Activated naive CD8-positive, alpha-beta T cell treated with anti-CD3 and anti-CD28 coated beads, Interleukin-2, amount 50 U/mL, for 24 hours (primary cell): ENCODE results near the gene ARNT2.

Source experiments
- ATAC-seq: fragments of 150-1000 bp; cut with Tn5 transposase; one replicate; pipeline ENCODE4 v1.10.0; 2021
- DNase-seq: peaks from one replicate; pipeline ENCODE4 v3.0.0; 2021
- H3K27ac Mint-ChIP-seq: one replicate; pipeline ENCODE4 v1.8.0; 2021; ENCODE audit warnings: mild to moderate bottlenecking, mixed read lengths
- H3K27me3 Mint-ChIP-seq: one replicate; pipeline ENCODE4 v1.8.0; 2021; ENCODE audit warnings: mixed read lengths
- H3K36me3 Mint-ChIP-seq: one replicate; pipeline ENCODE4 v1.8.0; 2021; ENCODE audit warnings: low read depth, mixed read lengths
- H3K4me1 Mint-ChIP-seq: one replicate; pipeline ENCODE4 v1.8.0; 2021; ENCODE audit warnings: mixed read lengths
- H3K4me3 Mint-ChIP-seq: one replicate; pipeline ENCODE4 v1.8.0; 2021; ENCODE audit warnings: mild to moderate bottlenecking, moderate library complexity, mixed read lengths
- H3K9me3 Mint-ChIP-seq: one replicate; pipeline ENCODE4 v1.8.0; 2021; ENCODE audit warnings: mixed read lengths

Gene ARNT2

DNA sequence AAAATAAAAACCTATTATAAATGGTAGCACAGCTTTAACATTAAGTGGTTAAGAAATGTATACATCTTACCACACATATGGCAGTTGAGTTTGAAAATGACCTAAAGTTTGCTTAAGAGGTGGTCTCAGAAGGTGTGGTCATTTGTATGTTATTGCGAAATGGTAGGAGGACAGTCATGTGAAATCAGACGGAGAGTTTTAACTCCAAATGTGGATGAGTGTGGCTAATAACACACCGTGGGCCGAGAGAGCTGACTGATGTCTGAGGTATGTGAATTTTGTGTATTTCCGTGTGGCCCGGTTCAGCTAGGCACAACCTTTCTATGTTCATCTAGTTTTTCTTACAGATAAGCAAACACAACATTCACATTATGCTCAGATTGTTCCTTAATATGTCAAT, 71.9 kb downstream of the ARNT2 start:
- DNase-seq (no peak), ATAC-seq (no peak)
- H3K9me3 Mint-ChIP-seq: peaks cover 6% of the 10 kb centered on the region
- no peaks in the 10 kb centered on the region for H3K4me1 Mint-ChIP-seq
- peaks cover 14% of the 10 kb centered on the region for H3K27me3 Mint-ChIP-seq
- H3K36me3 Mint-ChIP-seq: no peaks in the 10 kb centered on the region
- no peak overlapping the region for H3K27ac Mint-ChIP-seq
- H3K4me3 Mint-ChIP-seq: no peak overlapping the region

DNA sequence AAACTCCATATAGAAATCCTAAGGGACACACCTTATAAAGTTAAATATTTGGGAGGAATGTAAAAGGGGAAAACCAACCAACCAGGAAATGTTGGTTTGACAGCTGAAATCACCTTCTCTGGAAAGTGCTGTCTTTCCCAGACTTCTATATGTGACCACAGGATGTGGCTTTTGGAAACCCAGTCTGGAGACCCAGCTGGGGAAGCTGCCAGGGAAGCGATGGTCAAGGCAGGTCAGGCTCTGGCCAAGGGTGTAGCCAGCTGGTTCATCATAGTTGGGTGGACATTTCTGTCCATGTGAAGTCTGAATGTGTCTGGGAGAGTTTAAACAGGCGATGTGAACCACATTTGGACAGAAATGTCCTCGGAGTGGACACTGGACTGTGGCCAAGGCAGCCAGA, 73.9 kb downstream of the ARNT2 start:
- Mint-ChIP-seq H3K4me1 (no peaks in the 10 kb centered on the region), H3K4me3 (no peak overlapping the region), H3K27me3 (peaks cover 7% of the 10 kb centered on the region), H3K27ac (no peak overlapping the region), H3K9me3 (peaks cover 6% of the 10 kb centered on the region), H3K36me3 (no peaks in the 10 kb centered on the region)
- DNase-seq (no peak), ATAC-seq (no peak)

DNA sequence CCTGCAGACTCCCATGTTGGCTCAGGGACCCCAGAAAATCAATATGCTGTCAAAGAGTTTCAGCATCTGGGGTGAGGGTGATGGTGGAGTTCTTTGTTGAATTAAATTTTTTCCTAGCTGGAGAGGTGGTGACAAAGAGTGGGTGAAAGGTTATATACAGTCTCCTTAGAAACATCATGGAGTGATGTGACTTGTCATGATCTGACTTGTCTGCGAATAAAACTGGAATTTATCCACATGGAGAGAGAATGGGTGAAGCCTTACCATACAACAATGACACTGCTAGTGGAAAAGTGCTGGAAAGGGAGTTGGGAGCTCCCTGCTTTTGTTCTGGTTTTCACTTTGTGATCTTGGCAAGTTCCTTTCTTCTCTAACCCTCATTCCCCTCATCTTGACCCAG, 75.0 kb downstream of the ARNT2 start:
- Mint-ChIP-seq H3K27ac (no peak overlapping the region), H3K9me3 (peaks cover 6% of the 10 kb centered on the region), H3K36me3 (no peaks in the 10 kb centered on the region), H3K4me1 (no peaks in the 10 kb centered on the region), H3K4me3 (no peak overlapping the region), H3K27me3 (peaks cover 4% of the 10 kb centered on the region)
- DNase-seq (no peak), ATAC-seq (no peak)

DNA sequence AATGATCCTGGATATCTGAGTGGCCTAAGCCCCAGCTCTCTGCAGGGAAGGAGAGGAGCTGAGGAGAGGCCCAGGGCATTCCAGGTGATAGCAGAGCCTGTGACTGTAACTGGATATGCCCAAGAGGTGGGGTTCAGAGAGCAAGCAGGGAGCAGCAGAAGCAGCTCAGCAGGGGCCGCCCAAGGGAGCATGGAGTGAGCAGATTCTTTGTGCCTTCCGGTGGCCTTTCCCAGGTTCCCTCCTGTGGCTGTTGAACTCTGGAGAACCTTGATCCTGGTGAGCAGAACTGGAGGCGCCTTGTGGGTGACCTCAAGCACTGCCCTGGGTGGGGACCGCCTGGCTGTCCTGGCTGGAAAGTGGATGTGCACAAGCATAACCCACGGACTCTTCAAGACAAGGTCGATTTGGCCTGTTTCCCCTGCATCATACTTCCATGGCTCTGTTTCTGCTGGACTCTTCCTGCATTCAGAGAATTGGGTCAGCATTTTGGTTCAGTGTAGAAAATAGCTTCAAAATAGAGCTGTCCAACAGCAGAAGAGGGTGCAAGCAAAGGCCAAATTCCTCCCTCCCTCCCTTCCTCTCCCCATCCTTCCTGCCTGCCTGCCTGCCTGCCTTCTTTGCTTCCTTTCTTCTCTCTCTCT, 76.1 kb downstream of the ARNT2 start:
- H3K9me3 Mint-ChIP-seq: peaks cover 6% of the 10 kb centered on the region
- ATAC-seq: no peak
- H3K4me3 Mint-ChIP-seq: no peak overlapping the region
- no peak overlapping the region for H3K27ac Mint-ChIP-seq
- H3K4me1 Mint-ChIP-seq: no peaks in the 10 kb centered on the region
- peaks cover 2% of the 10 kb centered on the region for H3K27me3 Mint-ChIP-seq
- H3K36me3 Mint-ChIP-seq: no peaks in the 10 kb centered on the region
- no peak for DNase-seq

DNA sequence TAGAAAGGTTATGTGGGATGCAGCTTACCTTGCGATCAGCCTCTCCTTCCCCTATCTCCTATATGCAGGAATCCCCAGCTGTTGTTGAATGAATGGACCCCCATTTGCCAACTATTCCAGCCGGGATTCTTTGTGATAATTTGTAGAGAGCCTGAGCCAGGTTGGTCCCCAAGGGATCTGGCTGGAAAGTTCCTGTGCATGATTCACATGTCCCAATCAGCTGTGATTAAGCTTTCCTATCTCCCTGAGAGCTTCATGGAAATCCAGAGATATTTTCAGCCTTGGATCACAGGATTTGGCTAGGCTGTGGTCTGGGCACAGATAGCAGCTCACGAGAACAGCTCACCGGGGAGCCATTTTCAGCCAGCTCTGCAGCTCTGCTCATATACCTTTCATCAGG, 76.7 kb downstream of the ARNT2 start:
- Mint-ChIP-seq H3K4me1 (no peaks in the 10 kb centered on the region), H3K36me3 (no peaks in the 10 kb centered on the region), H3K4me3 (no peak overlapping the region), H3K9me3 (peaks cover 2% of the 10 kb centered on the region), H3K27me3 (peaks cover 2% of the 10 kb centered on the region), H3K27ac (no peak overlapping the region)
- ATAC-seq: no peak
- DNase-seq: no peak

DNA sequence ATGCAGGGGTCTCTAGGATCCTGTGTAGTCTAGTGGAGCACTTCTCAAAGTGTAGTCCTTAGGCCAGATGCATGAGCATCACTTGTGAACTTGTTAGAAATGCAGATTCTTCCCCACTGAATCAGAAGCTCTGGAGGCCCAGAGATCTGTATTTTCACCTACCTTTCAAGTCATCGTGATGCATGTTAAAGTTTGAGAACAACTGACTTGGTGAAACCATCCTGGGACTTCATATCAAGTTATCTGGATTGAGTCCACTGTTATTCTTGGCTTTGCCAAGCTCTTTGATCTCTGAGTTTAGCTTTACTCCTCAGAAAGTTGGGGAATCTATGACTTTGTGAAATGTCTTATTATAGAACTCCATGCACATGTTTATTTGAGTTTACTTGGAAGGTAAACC, 78.5 kb downstream of the ARNT2 start:
- H3K4me3 Mint-ChIP-seq: no peak overlapping the region
- H3K36me3 Mint-ChIP-seq: no peaks in the 10 kb centered on the region
- DNase-seq (no peak), ATAC-seq (no peak)
- no peak overlapping the region for H3K27ac Mint-ChIP-seq
- no peaks in the 10 kb centered on the region for H3K9me3 Mint-ChIP-seq
- H3K27me3 Mint-ChIP-seq: peaks cover 2% of the 10 kb centered on the region
- H3K4me1 Mint-ChIP-seq: no peaks in the 10 kb centered on the region

DNA sequence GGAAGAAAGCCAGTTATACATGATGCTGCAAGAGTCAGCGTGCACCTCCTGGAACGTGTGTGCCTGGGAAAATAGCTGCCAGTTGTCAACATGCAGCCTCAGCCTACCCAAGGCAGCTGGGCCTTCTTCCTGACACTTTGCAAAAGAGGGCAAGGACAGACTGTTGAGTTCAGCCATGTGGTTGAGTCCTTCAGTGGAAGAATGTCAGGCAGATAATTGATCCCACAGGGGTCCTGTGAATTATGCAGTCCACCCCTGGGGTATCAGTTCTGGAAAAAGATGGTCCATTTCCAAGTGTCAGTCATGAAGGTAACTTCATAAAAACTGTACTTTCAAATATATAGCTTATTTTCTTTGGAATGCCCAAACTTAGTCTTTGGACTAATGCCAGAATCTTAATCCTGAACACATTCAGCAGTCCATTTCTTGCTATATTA, 79.6 kb downstream of the ARNT2 start:
- H3K4me3 Mint-ChIP-seq: no peak overlapping the region
- DNase-seq: no peak

DNA sequence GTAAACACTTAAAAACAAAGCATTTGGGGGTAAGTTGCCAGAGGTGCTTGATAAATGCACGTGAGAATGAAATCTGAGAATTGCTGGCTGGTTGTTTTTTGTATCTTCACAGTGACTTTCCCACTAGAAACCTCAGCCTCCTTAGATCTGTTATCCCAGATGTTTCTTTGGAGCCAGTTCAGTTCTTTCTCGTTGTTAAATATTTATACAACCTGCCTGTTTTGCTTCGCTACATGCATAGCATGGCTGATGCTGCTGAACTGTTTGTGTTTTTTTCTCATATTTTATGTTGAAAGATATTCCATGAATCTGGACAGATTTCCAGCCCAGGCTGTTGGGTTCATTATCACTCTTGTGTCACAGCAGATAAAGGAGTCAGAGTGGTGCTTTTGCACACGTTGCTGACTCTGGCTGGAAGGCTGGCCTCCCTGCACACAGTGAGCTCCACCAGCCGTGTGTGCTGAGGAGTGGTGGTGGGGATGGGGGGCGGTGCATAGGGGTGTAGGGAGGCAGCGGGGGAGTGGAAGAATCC, 80.2 kb downstream of the ARNT2 start:
- no peak for DNase-seq
- peaks cover 2% of the 10 kb centered on the region for H3K27me3 Mint-ChIP-seq
- no peak overlapping the region for H3K4me3 Mint-ChIP-seq
- ATAC-seq: no peak
- H3K27ac Mint-ChIP-seq: no peak overlapping the region
- H3K36me3 Mint-ChIP-seq: no peaks in the 10 kb centered on the region
- no peaks in the 10 kb centered on the region for H3K9me3 Mint-ChIP-seq
- no peaks in the 10 kb centered on the region for H3K4me1 Mint-ChIP-seq

More for the DNA sequence above, 79.6 kb downstream of the ARNT2 start:
- no peak for ATAC-seq
- H3K9me3 Mint-ChIP-seq: no peaks in the 10 kb centered on the region
- H3K27ac Mint-ChIP-seq: no peak overlapping the region
- no peaks in the 10 kb centered on the region for H3K4me1 Mint-ChIP-seq
- no peaks in the 10 kb centered on the region for H3K36me3 Mint-ChIP-seq
- H3K27me3 Mint-ChIP-seq: peaks cover 2% of the 10 kb centered on the region

DNA sequence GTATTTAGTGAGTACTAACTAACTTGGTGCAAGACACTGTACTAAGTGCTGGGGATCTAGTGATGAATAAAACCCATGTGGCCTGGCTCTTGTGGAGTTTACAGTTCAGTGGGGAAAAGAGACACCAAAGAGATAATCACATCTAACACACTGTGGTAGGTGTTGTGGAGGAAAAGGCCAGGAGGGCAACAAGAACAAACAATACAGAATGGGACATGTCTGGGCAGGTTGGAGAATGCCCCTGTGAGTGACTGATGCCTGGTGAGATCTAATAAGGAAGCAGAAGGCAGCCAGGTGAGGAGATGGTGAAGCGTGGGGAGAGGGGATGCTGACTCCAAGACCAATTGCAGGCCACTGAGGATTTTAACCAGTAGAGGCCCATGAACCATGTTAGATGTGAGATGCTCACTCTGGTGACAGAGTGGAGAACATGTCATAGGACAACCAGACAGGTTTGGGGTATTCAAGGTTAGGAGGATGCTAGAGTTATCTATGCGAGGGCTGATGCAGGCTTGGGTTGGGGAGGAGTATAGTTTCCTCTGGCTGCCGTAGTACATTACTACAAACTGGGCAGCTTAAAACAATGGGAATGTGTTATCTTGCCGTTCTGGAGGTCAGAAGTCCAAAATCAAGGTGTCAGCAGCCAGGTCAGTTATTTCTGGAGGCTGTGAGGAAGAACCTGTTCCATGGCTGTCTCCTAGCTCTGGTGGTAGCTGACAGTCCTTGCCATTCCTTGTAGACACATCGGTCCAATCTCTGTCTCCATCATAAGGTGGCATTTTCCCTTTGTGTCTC, 81.4 kb downstream of the ARNT2 start:
- DNase-seq (no peak), ATAC-seq (no peak)
- H3K27ac Mint-ChIP-seq: no peak overlapping the region
- H3K27me3 Mint-ChIP-seq: peaks cover 2% of the 10 kb centered on the region
- H3K9me3 Mint-ChIP-seq: no peaks in the 10 kb centered on the region
- H3K36me3 Mint-ChIP-seq: no peaks in the 10 kb centered on the region
- H3K4me1 Mint-ChIP-seq: no peaks in the 10 kb centered on the region
- no peak overlapping the region for H3K4me3 Mint-ChIP-seq

DNA sequence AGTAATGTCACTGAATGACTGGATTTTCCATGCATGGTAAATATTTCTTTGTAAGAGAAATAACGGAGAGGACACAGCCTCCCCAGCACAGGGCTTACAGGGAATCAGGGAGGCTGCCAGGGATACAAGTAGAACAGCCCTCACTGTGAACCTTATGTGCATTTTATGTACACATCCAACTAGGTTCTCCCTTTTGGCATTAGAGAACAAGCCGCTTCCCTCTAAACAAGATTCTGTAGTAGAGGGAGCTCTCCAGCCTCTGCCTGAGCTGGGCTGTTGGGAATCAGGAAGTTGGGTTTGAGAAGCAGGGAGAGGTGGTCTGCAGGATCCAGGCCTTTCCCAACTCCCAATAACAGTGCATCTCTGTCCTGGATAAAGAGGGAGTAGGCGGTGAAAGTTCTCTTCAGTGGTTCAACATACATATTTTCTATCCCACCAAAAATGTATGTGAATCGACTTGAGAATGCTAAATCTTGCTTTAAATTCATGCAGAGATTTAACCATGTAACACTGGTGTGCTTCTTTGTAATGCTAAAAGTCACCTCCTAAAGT, 83.7 kb downstream of the ARNT2 start:
- H3K27ac Mint-ChIP-seq: no peak overlapping the region
- DNase-seq (no peak), ATAC-seq (no peak)
- no peaks in the 10 kb centered on the region for H3K9me3 Mint-ChIP-seq
- peaks cover 4% of the 10 kb centered on the region for H3K27me3 Mint-ChIP-seq
- no peaks in the 10 kb centered on the region for H3K4me1 Mint-ChIP-seq
- H3K4me3 Mint-ChIP-seq: no peak overlapping the region
- no peaks in the 10 kb centered on the region for H3K36me3 Mint-ChIP-seq

DNA sequence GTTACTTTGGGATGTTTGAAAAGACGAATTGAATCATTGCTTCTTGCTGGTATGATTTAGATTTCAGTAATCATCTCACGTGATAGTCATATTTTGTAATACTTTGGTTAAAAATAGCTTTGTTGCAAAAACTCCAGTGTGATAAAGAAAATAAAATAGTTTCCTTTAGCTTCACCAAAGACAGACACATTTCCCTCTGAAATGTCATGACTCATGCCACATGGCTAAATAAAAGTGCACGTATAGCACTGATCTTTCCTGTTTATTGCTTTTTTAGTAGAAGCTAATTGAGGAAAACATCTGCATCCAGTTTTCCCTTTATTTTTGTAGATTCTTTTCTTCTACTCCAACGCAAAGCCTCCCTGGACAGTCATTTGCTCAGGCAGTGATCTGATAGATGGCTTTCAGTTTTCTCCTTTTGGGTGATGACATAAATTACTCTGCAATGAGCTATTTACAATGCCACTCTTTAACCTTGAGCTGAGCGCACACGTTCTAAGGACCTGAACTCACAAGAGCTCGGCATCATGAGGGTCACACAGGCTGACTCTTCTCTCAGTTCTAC, 84.9 kb downstream of the ARNT2 start:
- Mint-ChIP-seq H3K27ac (no peak overlapping the region), H3K36me3 (no peaks in the 10 kb centered on the region), H3K4me1 (no peaks in the 10 kb centered on the region), H3K27me3 (peaks cover 7% of the 10 kb centered on the region), H3K4me3 (no peak overlapping the region), H3K9me3 (no peaks in the 10 kb centered on the region)
- DNase-seq (no peak), ATAC-seq (no peak)

DNA sequence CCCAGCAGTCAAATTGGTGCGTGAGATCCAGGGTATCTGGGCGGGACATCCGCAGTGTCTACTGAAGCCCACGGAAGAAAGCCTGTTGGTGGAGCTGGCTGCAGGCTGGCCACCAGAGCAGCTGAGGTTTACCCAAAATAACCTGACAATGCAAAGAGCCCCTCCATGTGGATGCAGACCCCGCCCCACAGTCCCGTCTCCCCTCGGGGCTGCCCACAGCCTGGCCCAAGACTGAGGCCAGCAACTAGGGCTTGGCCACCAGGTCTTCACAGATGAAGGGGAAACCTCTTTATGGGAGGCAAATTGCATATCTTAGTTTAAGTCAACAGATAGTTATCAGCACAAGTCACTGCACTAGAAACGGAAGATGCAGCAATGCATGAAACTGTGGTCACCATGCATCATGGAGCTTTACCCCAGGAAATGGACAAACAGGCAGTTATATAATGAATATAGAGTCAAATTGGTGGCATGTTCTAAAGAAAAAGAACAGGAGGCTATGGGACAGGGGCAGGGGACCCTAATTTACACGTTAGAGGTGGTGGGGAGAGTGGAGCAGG, 86.3 kb downstream of the ARNT2 start:
- H3K36me3 Mint-ChIP-seq: no peaks in the 10 kb centered on the region
- H3K4me1 Mint-ChIP-seq: no peaks in the 10 kb centered on the region
- H3K4me3 Mint-ChIP-seq: no peak overlapping the region
- H3K27me3 Mint-ChIP-seq: peaks cover 9% of the 10 kb centered on the region
- DNase-seq (no peak), ATAC-seq (no peak)
- H3K9me3 Mint-ChIP-seq: no peaks in the 10 kb centered on the region
- H3K27ac Mint-ChIP-seq: no peak overlapping the region

DNA sequence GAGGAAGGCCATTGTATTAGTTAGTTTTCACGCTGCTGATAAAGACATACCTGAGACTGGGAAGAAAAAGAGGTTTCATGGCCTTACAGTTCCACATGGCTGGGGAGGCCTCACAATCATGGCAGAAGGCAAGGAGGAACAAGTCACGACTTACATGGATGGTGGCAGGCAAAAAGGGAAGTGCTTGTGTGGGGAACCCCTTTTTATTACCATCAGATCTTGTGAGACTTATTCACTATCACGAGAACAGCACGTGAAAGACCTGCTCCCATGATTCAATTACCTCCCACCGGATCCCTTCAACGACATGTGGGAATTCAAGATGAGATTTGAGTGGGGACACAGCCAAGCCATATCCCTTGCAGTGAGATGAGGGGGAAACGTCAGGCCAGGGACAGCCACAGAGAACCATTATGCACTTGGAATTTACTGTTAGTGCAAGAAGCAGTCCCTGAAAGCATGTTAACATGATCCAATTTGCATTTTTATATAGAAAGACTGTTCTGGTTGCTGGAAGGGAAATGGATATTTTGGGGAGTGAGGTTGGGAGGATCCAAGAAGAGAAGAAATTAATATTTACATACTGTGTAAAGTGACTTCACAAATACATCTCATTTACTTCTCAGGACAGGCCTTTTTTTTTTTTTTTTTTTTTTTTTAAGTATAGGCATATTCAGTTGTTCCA, 87.1 kb downstream of the ARNT2 start:
- DNase-seq (no peak), ATAC-seq (no peak)
- Mint-ChIP-seq H3K4me1 (no peaks in the 10 kb centered on the region), H3K27ac (no peak overlapping the region), H3K36me3 (no peaks in the 10 kb centered on the region), H3K9me3 (no peaks in the 10 kb centered on the region), H3K27me3 (peaks cover 9% of the 10 kb centered on the region), H3K4me3 (no peak overlapping the region)

DNA sequence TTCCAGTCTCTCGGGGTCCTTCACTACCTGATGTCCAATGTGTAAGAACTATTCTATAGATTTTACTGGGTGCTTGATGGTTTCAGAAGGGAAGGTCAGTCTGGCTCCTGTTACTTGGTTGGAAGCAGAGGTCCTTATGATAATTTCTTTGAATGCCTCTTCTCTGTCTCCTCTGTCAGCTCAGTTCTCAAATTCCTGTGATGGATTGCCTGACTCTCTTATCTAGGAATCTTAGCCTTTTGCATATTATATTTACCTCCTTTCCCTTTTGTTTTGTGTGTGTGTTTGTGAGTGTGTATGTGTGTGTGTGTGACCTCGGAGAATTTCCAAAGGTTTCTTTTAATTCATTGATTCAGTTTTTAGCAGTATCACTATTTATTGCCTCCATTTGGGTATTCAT, 88.2 kb downstream of the ARNT2 start:
- peaks cover 9% of the 10 kb centered on the region for H3K27me3 Mint-ChIP-seq

More for the DNA sequence above, 88.2 kb downstream of the ARNT2 start:
- ATAC-seq: no peak
- H3K27ac Mint-ChIP-seq: no peak overlapping the region
- DNase-seq: no peak
- H3K36me3 Mint-ChIP-seq: no peaks in the 10 kb centered on the region
- no peak overlapping the region for H3K4me3 Mint-ChIP-seq
- no peaks in the 10 kb centered on the region for H3K4me1 Mint-ChIP-seq
- no peaks in the 10 kb centered on the region for H3K9me3 Mint-ChIP-seq
